Mesendoderm (in vitro differentiated cells): Measurements from ENCODE around the gene ATP10A.

Source experiments
- DNase-seq: peaks from one replicate; pipeline ENCODE4 v3.0.0; 2013
- H2AK5ac ChIP-seq: 2 replicates; pipeline ENCODE4 v1.6.1; 2013; ENCODE audit warnings: low read length, inconsistent platforms
- H2BK120ac ChIP-seq: 2 replicates; pipeline ENCODE4 v1.6.1; 2013; ENCODE audit warnings: low read depth, mild to moderate bottlenecking, low read length, moderate library complexity, mixed read lengths
- H2BK15ac ChIP-seq: replicated peaks from 2 replicates; pipeline ENCODE4 v1.6.1; 2013; ENCODE audit warnings: low read depth, mild to moderate bottlenecking, moderate library complexity
- H2BK5ac ChIP-seq: 2 replicates; pipeline ENCODE4 v1.6.1; 2013; ENCODE audit warnings: low read length, inconsistent platforms
- H3K18ac ChIP-seq: 2 replicates; pipeline ENCODE4 v1.6.1; 2013; ENCODE audit warnings: mild to moderate bottlenecking, low read length, mixed read lengths
- H3K23ac ChIP-seq: one replicate; pipeline ENCODE4 v1.6.1; 2013; ENCODE audit warnings: low read length
- H3K27ac ChIP-seq: 2 replicates; pipeline ENCODE4 v1.5.1; 2013; ENCODE audit warnings: low read depth, mild to moderate bottlenecking, inconsistent platforms, low read length, moderate library complexity
- H3K27me3 ChIP-seq: 2 replicates; pipeline ENCODE4 v1.6.1; 2013; ENCODE audit warnings: low read length, control low read depth, mild to moderate bottlenecking, inconsistent platforms; ENCODE audit not compliant: insufficient read depth, poor library complexity
- H3K36me3 ChIP-seq: 2 replicates; pipeline ENCODE4 v1.6.1; 2013; ENCODE audit warnings: low read length, inconsistent platforms; ENCODE audit not compliant: control insufficient read depth, insufficient read depth
- H3K4ac ChIP-seq: one replicate; pipeline ENCODE4 v1.6.1; 2013; ENCODE audit warnings: low read depth, mild to moderate bottlenecking, low read length, moderate library complexity
- H3K4me1 ChIP-seq: 2 replicates; pipeline ENCODE4 v1.6.1; 2013; ENCODE audit warnings: low read depth, low read length, inconsistent platforms; ENCODE audit not compliant: control insufficient read depth
- H3K4me2 ChIP-seq: 2 replicates; pipeline ENCODE4 v1.6.1; 2013; ENCODE audit warnings: low read length
- H3K4me3 ChIP-seq: 2 replicates; pipeline ENCODE4 v1.5.1; 2013; ENCODE audit warnings: mild to moderate bottlenecking, low read length
- H3K56ac ChIP-seq: one replicate; pipeline ENCODE4 v1.6.1; 2013; ENCODE audit warnings: low read length
- H3K79me1 ChIP-seq: 2 replicates; pipeline ENCODE4 v1.6.1; 2013; ENCODE audit warnings: low read length, inconsistent platforms
- H3K79me2 ChIP-seq: 2 replicates; pipeline ENCODE4 v1.6.1; 2013; ENCODE audit warnings: mild to moderate bottlenecking, low read length; ENCODE audit not compliant: control insufficient read depth, insufficient read depth
- H3K9ac ChIP-seq: 2 replicates; pipeline ENCODE4 v1.6.1; 2013; ENCODE audit warnings: low read length, inconsistent platforms
- H4K5ac ChIP-seq: one replicate; pipeline ENCODE4 v1.6.1; 2013; ENCODE audit warnings: low read length
- H4K8ac ChIP-seq: one replicate; pipeline ENCODE4 v1.6.1; 2013; ENCODE audit warnings: low read depth, mild to moderate bottlenecking, control low read depth, low read length, moderate library complexity
- WGBS: extraction: QIAGEN DNeasy Blood & Tissue Kit; methylation state at CpG from one replicate; pipeline ENCODE4 v1.1.7; 2013; ENCODE audit warnings: low lambda C conversion rate, missing lambda C conversion rate; ENCODE audit not compliant: insufficient coverage; ENCODE audit errors: extremely low coverage; 5-methylcytosine and 5-hydroxymethylcytosine counted together

ATP10A gene

DNA sequence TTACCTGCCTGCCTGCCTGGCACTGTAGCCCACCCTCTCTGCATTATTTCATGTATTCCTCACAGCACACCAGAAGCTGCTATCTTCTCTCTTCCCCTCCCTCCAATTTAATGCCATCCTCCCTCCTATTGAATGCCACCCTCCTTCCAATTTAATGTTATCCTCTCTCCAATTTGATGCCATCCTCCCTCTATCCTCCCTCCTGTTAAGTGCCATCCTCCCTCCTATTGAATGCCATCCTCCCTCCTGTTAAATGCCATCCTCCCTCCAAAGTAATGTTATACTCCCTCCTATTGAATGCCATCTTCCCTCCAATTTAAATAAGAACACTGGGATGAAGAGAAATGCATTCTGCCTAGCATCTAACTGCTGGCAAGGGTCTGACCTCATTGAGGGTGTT is 11.1 kb downstream of the ATP10A start:
- Histone ChIP-seq H2BK5ac (no peak overlapping the region), H3K4me1 (peaks cover 5% of the 10 kb centered on the region), H3K79me1 (no peaks in the 10 kb centered on the region), H4K8ac (no peak overlapping the region), H3K56ac (no peak overlapping the region), H3K79me2 (no peaks in the 10 kb centered on the region), H3K27me3 (no peaks in the 10 kb centered on the region), H2AK5ac (no peak overlapping the region), H3K4ac (no peak overlapping the region), H3K23ac (no peak overlapping the region), H3K4me2 (no peak overlapping the region), H2BK15ac (no peak overlapping the region), H4K5ac (no peak overlapping the region), H3K9ac (no peak overlapping the region), H3K18ac (no peak overlapping the region), H3K36me3 (no peaks in the 10 kb centered on the region), H3K4me3 (no peak overlapping the region), H2BK120ac (no peak overlapping the region), H3K27ac (no peak overlapping the region)
- DNase-seq: no peak

DNA sequence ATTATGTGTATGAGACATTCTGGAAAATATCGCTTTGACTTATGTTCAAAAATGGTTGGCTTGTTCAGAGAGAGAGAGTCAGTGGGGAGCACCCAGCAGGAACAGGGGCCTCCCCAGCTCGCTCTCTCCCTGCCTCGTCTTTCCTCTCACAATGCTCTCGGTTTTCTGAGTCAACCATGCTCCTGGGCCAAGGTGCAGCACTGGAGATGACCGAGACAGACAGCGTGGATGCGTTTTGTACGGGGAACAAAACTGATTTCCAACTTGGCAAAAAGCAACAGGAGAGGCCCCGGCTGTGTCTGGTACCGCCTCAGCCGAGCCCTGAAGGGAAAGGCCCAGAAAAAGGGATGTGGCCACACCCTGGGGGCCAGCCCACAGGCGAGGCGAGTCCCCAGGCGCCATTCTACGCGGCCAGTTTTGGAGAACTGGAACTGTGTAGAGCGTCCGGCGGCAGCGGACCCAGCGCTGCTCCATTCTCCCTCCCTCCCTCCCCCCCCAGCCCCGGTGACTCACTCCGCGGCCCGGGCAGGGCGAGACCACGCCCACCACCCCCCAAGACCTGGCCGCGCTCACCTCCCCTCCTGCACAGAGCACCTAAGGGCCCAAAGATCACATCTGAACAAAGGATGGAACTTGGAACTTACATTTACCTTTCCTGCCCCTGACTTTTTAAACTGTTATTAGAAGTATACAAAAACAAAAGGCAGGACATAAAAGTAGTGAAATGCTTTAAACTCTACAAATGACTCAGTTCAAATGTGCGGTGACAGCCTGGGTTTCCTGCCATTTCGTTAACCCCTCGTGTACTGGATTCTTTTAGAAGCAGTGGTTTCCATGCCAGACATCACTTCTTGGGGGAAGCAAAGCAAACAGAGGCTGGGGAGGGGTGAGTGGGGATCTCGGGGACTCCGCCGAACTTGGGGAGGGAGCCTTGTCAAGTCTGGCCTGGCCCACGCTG is 12.7 kb downstream of the ATP10A start:
- H2BK15ac ChIP-seq: no peak overlapping the region
- H3K56ac ChIP-seq: peak overlapping the region; percentile 91
- H3K27me3 ChIP-seq: no peaks in the 10 kb centered on the region
- H3K79me1 ChIP-seq: no peaks in the 10 kb centered on the region
- H3K36me3 ChIP-seq: no peaks in the 10 kb centered on the region
- peak overlapping the region; percentile 78 for H3K18ac ChIP-seq
- H3K4me3 ChIP-seq: peak overlapping the region; percentile 51
- no peak overlapping the region for H4K8ac ChIP-seq
- no peak overlapping the region for H2AK5ac ChIP-seq
- H3K4me1 ChIP-seq: peaks cover 5% of the 10 kb centered on the region
- no peak overlapping the region for H4K5ac ChIP-seq
- no peak overlapping the region for H3K27ac ChIP-seq
- peak overlapping the region; percentile 35 for H2BK120ac ChIP-seq
- H3K4me2 ChIP-seq: peak overlapping the region; percentile 73
- no peak overlapping the region for H2BK5ac ChIP-seq
- no peak overlapping the region for H3K23ac ChIP-seq
- peak; percentile 61 for DNase-seq
- no peak overlapping the region for H3K4ac ChIP-seq
- H3K79me2 ChIP-seq: no peaks in the 10 kb centered on the region
- WGBS: no CpG with 5 or more reads among the region's 36 CpGs
- peak overlapping the region; percentile 74 for H3K9ac ChIP-seq

DNA sequence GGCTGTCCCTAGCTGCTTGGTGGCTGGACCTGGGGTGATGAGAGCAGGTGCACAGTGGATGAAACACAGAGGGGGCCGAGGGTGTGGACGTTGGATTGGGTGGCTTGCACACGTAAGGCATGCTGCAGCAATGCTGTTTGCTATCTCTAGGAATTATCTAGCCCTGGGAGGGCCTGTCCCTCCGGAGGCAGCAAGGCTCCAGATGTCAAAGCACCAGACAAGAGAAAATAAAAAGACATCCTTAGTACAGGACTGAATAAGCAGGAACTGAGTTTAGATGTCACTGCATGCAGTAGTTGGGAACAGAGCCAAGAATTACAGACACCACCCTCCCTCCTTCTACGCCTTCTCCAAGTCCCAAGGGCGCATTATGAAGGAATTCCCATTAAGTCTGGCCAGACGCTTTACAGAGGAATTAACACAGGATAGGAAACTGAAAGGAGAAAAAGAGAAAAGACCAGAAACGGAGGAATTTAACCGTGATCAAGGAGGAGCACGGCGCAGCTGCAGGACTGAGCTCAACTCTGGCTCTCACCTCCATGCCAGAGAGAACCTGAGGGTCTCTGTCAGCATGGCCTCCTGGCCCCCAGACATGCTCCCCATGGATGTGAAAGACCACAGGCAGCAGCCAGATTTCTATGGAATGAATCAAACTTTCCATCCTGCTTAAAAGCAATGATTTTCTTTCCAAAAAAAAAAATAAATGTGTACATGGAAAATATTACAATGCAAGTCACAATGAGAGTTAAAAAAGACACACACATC is 13.8 kb downstream of the ATP10A start:
- DNase-seq: no peak
- Histone ChIP-seq H3K4me3 (no peak overlapping the region), H2BK120ac (no peak overlapping the region), H3K79me1 (no peaks in the 10 kb centered on the region), H2BK15ac (no peak overlapping the region), H3K4me1 (peaks cover 5% of the 10 kb centered on the region), H3K79me2 (no peaks in the 10 kb centered on the region), H2BK5ac (no peak overlapping the region), H3K4ac (no peak overlapping the region), H3K18ac (no peak overlapping the region), H3K27ac (no peak overlapping the region), H3K56ac (peak overlapping the region; percentile 5), H3K27me3 (no peaks in the 10 kb centered on the region), H2AK5ac (no peak overlapping the region), H3K23ac (no peak overlapping the region), H4K8ac (no peak overlapping the region), H4K5ac (no peak overlapping the region), H3K36me3 (no peaks in the 10 kb centered on the region), H3K9ac (no peak overlapping the region), H3K4me2 (no peak overlapping the region)
- WGBS: no CpG with 5 or more reads among the region's 11 CpGs

DNA sequence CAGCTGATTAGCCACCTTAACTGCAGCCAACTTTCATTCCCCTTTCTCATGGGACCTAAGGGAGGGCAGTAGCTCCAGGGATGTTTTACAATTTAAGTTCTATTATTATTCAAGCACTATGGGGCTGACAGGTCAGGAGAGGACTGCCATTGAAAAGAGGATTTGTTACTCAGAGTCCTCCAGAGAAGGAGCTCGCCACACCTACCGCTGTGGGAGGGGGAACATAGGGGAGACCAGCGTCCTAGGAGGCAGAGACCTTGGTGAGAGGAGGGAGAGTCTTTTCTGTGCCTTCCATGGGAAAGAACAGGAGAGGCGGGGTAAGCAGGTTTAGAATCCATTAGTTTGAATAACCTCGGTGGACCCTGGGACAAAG is 14.4 kb downstream of the ATP10A start:
- H3K4ac ChIP-seq: no peak overlapping the region
- H3K79me1 ChIP-seq: no peaks in the 10 kb centered on the region
- WGBS: no CpG with 5 or more reads among the region's 5 CpGs
- H3K4me3 ChIP-seq: no peak overlapping the region
- H3K79me2 ChIP-seq: no peaks in the 10 kb centered on the region
- no peak overlapping the region for H3K56ac ChIP-seq
- H3K23ac ChIP-seq: no peak overlapping the region
- H3K36me3 ChIP-seq: no peaks in the 10 kb centered on the region
- no peak overlapping the region for H2BK15ac ChIP-seq
- no peak overlapping the region for H3K27ac ChIP-seq
- no peak for DNase-seq
- H3K4me1 ChIP-seq: peaks cover 5% of the 10 kb centered on the region
- no peak overlapping the region for H4K5ac ChIP-seq
- no peak overlapping the region for H3K18ac ChIP-seq
- no peak overlapping the region for H3K4me2 ChIP-seq
- H3K9ac ChIP-seq: no peak overlapping the region
- H2BK120ac ChIP-seq: no peak overlapping the region
- no peaks in the 10 kb centered on the region for H3K27me3 ChIP-seq
- no peak overlapping the region for H4K8ac ChIP-seq
- H2BK5ac ChIP-seq: no peak overlapping the region
- no peak overlapping the region for H2AK5ac ChIP-seq

DNA sequence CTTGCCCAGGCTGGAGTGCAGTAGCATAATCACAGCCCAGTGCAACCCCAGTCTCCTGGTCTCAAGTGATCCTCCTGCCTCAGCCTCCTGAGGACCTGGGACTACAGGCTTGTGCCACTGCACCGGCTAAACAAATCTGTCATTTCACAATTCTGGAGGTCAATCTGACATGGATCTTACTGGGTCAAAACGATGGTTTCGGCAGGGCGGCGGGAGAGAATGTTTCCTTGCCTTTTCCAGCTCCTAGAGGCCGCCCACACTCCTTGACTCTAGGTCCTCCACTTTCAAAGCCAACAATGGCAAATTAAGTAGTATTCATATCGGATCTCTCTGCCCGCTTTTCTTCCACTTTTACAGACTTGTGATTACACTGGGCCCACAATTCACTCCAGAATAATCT is 14.8 kb downstream of the ATP10A start:
- Histone ChIP-seq H2BK15ac (no peak overlapping the region), H3K36me3 (no peaks in the 10 kb centered on the region), H3K27me3 (no peaks in the 10 kb centered on the region), H2BK120ac (no peak overlapping the region), H3K27ac (no peak overlapping the region), H3K56ac (no peak overlapping the region), H3K4me2 (no peak overlapping the region), H3K4me1 (peaks cover 5% of the 10 kb centered on the region), H3K4ac (no peak overlapping the region), H3K79me2 (no peaks in the 10 kb centered on the region), H3K23ac (no peak overlapping the region), H3K9ac (no peak overlapping the region), H3K79me1 (no peaks in the 10 kb centered on the region), H4K8ac (no peak overlapping the region), H4K5ac (no peak overlapping the region), H3K18ac (no peak overlapping the region), H3K4me3 (no peak overlapping the region), H2AK5ac (no peak overlapping the region), H2BK5ac (no peak overlapping the region)
- WGBS: no CpG with 5 or more reads among the region's 8 CpGs
- DNase-seq: no peak
